HAP-1 (cell line): Measurements from ENCODE around the gene STX4.
"Not testable (repeated sequence)": the region's sequence is repeated elsewhere in the genome, so short reads cannot be mapped to it uniquely, and the experiment has no call there.

Experiments
- DNase-seq, 2 experiments: peaks; one replicate each; pipeline ENCODE4 v3.0.0-alpha.2; 2016 to 2020; ENCODE audit warnings: low spot score in 2 of 2
- H3K27me3 ChIP-seq: fragments of 250-450 bp; sonication (Bioruptor Pico); 2 replicates; pipeline ENCODE4 v1.5.1; 2020; ENCODE audit warnings: low read depth, mild to moderate bottlenecking, moderate library complexity
- H3K36me3 ChIP-seq: fragments of 250-450 bp; sonication (Bioruptor Pico); replicated peaks from 2 replicates; pipeline ENCODE4 v1.5.1; 2020; ENCODE audit warnings: mild to moderate bottlenecking
- H3K4me1 ChIP-seq: fragments of 250-450 bp; sonication (Bioruptor Pico); 2 replicates; pipeline ENCODE4 v1.5.1; 2020; ENCODE audit warnings: mild to moderate bottlenecking
- H3K4me3 ChIP-seq: fragments of 250-450 bp; sonication (Bioruptor Pico); 2 replicates; pipeline ENCODE4 v1.5.1; 2020; ENCODE audit warnings: mild to moderate bottlenecking, moderate library complexity
- H3K9me3 ChIP-seq: fragments of 250-450 bp; sonication (Bioruptor Pico); 2 replicates; pipeline ENCODE4 v1.5.1; 2020; ENCODE audit warnings: mild to moderate bottlenecking, moderate library complexity
- in situ Hi-C: fragments of 300-500 bp; cut with MboI; formaldehyde crosslinking; loops from 3 replicates; pipeline ENCODE4 v1.14.3; 2020; ENCODE audit warnings: low sequenced_read_pairs, inconsistent platforms, mixed read lengths

The STX4 gene

DNA sequence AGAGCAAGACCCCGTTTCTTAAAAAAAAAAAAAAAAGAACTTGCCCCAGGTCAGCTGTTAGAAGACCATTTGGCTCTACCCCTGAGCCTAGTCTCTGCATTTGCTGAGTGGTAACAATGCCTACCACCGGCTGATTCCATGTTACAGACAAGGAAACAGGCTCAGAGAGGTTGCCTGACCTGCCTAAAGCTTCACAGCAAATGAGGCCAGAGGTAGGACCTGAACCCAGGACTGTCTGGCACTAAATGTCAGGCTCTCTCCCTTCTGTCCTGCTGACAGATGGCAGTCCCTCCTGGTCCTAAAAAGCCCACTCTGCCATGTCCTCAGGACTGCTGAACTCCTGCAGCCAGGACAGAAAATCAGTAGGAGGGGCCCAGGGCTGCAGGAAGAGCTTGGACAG lies 28.7 kb upstream of the STX4 start:
- no peak for DNase-seq
- Histone ChIP-seq H3K4me3 (no peak overlapping the region), H3K4me1 (no peaks in the 10 kb centered on the region), H3K9me3 (no peaks in the 10 kb centered on the region), H3K36me3 (no peaks in the 10 kb centered on the region), H3K27me3 (no peaks in the 10 kb centered on the region)
- in situ Hi-C loops = no loop called here

DNA sequence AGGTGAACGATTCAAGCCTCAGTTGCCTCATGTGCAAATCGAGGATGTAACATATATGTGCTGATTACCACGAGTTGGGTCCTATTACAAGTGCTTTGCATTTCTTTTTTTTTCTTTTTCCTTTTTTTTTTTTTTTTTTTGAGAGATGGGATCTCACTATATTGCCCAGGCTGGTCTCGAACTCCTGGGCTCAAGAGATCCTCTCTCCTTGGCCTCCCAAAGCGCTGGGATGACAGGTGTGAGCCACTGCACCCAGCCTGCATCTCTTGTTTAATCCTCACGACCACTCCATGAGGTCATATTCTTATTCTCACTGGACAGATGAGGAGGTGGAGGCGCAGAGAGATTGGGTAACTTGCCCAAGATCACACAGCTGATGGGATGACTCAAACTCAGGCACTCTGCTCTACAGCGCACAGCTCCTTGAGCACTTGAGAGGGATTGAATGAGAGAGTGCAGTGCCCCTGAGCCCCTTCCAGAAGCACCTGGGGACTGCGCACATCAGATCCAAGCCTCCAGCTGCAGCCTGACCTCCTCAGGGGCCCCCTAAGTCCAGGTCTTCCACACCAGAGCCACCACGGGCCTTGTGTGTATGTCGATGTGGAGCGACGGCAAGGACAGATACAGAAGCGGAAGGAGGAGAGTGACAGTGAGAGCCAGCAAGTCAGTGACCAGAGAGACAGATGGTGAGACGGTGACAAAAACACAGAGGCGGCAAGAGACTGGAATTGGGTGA lies 27.8 kb upstream of the STX4 start:
- no peaks in the 10 kb centered on the region for H3K27me3 ChIP-seq
- H3K4me1 ChIP-seq = no peaks in the 10 kb centered on the region
- H3K9me3 ChIP-seq = no peaks in the 10 kb centered on the region
- no peak overlapping the region for H3K4me3 ChIP-seq
- in situ Hi-C loops = no loop called here
- H3K36me3 ChIP-seq = no peaks in the 10 kb centered on the region
- DNase-seq = no peak

DNA sequence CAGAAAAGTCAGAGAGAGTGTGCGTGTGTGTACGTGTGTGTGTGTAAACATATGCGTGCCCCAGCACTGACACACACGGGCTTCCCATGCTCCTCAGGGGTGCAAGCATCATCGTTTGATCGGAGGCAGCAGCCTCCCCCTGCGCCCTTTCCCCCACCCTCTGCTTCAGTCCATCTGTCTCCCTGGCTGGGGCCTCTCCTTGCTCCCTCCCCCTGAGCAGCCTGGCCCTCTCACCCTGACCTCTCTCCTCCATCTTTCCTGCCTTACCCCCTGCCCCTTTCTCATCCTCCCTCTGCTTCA lies 27.3 kb upstream of the STX4 start:
- Histone ChIP-seq H3K4me3 (no peak overlapping the region), H3K9me3 (no peaks in the 10 kb centered on the region), H3K36me3 (no peaks in the 10 kb centered on the region), H3K4me1 (no peaks in the 10 kb centered on the region), H3K27me3 (peaks cover under 1% of the 10 kb centered on the region; the same call in 1 of the 2 replicates)
- no peak for DNase-seq
- in situ Hi-C loops = no loop called here

DNA sequence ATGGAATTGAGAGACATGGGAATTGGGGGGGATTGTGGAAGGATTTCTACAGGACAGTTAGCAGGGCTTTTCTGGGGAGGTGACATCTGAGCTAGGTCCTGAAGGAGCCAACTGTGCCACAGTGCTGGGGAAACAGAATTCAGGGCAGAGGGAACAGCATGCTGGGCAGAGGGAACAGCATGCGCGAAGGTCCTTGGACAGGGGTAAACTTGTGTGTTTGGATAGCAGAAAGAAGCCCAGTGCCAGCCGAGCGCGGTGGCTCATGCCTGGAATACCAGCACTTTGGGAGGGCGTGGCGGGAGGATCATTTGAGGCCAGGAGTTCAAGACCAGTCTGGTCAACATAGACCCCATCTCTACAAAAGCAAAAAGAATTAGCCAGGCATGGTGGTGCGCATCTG lies 26.8 kb upstream of the STX4 start:
- in situ Hi-C loops = no loop called here
- Histone ChIP-seq H3K27me3 (peaks cover 4% of the 10 kb centered on the region; the same call in 1 of the 2 replicates), H3K9me3 (no peaks in the 10 kb centered on the region), H3K4me3 (no peak overlapping the region), H3K36me3 (no peaks in the 10 kb centered on the region), H3K4me1 (no peaks in the 10 kb centered on the region)
- DNase-seq = no peak

DNA sequence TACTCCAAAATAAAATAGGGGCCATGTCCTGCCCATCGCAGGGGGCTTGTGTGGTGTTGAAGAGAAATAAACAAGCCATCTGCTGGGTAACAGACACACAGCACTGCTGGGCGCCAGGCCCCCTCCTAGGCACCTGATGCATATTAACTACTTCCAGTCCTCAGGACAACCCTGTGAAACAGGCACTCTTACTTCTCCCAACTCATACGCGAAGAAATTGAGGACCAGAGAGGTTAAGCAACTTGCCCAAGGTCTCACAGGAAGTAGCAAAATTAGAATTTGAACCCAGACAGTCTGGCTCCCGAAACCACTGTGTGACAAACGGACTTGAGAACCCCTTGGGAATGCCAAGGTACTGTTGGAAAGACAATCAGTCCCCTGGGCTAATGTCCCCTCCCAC lies 25.7 kb upstream of the STX4 start:
- in situ Hi-C loops = no loop called here
- Histone ChIP-seq H3K9me3 (no peaks in the 10 kb centered on the region), H3K36me3 (no peaks in the 10 kb centered on the region), H3K4me3 (no peak overlapping the region), H3K4me1 (no peaks in the 10 kb centered on the region), H3K27me3 (peaks cover 6% of the 10 kb centered on the region; the same call in 1 of the 2 replicates)
- no peak for DNase-seq

DNA sequence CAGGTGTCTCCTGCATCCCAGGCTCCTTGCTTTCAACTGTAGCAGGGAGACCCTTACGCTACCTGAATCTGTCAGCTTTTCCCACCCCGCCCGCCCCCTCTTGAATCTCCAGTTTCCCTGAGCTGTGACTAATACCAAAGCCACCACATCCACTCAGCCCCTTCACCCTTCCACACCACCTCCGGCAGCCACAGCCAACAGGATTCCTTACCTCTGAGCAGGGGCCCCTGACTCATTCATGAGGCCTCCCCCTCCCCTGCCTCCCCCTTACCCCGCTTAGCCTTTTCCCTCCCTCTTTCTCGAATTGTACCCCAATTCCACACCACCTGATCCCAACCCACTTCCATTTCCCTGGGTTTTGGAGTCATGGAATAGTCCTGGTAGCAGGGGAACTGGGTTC lies 25.2 kb upstream of the STX4 start:
- H3K4me1 ChIP-seq = no peaks in the 10 kb centered on the region
- peaks cover 6% of the 10 kb centered on the region; the same call in 1 of the 2 replicates for H3K27me3 ChIP-seq
- in situ Hi-C loops = no loop called here
- no peak for DNase-seq
- no peaks in the 10 kb centered on the region for H3K36me3 ChIP-seq
- no peak overlapping the region for H3K4me3 ChIP-seq
- no peaks in the 10 kb centered on the region for H3K9me3 ChIP-seq

DNA sequence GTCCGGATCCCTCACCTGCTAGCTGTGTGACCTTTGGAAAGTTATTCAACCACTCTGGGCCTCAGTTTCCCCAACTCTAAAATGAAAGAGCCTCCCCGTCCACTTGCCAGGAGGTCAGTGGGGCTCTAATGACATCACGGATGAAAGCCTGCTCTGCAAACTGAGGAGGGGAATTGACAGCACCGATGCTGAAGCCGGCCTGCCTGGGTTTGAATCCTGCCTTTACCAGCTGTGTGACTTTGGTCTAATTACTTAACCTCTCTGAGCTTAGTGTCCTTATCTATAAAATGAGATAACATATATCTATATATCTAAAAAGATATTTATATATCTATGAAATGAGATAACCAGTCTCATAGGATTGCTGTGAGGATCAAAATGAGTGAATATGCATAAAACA lies 24.8 kb upstream of the STX4 start:
- in situ Hi-C loops = no loop called here
- H3K4me3 ChIP-seq = no peak overlapping the region
- no peak for DNase-seq
- no peaks in the 10 kb centered on the region for H3K9me3 ChIP-seq
- H3K4me1 ChIP-seq = no peaks in the 10 kb centered on the region
- peaks cover 6% of the 10 kb centered on the region; the same call in 1 of the 2 replicates for H3K27me3 ChIP-seq
- no peaks in the 10 kb centered on the region for H3K36me3 ChIP-seq

DNA sequence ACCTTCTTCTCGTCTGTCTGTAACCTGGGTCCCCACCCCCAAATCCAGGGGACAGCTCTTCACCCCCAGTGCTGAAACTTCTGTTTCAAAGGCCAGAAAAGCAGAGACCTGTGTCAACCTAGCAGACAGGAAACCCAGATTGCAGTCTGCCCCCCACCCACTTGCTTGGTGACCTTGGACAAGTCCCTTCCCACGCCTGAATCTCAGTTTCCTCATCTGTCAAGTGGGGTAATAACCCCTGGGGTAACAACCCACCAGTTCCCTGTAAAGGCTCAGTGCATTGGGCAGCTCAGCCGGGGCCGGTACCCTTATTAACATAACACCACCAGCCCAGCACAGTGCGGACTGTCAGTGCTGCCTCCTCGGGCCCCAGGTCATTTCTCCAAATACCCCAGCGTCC lies 24.2 kb upstream of the STX4 start:
- in situ Hi-C loops = no loop called here
- Histone ChIP-seq H3K4me1 (no peaks in the 10 kb centered on the region), H3K9me3 (no peaks in the 10 kb centered on the region), H3K36me3 (no peaks in the 10 kb centered on the region), H3K4me3 (no peak overlapping the region), H3K27me3 (peaks cover 6% of the 10 kb centered on the region; the same call in 1 of the 2 replicates)
- no peak for DNase-seq

DNA sequence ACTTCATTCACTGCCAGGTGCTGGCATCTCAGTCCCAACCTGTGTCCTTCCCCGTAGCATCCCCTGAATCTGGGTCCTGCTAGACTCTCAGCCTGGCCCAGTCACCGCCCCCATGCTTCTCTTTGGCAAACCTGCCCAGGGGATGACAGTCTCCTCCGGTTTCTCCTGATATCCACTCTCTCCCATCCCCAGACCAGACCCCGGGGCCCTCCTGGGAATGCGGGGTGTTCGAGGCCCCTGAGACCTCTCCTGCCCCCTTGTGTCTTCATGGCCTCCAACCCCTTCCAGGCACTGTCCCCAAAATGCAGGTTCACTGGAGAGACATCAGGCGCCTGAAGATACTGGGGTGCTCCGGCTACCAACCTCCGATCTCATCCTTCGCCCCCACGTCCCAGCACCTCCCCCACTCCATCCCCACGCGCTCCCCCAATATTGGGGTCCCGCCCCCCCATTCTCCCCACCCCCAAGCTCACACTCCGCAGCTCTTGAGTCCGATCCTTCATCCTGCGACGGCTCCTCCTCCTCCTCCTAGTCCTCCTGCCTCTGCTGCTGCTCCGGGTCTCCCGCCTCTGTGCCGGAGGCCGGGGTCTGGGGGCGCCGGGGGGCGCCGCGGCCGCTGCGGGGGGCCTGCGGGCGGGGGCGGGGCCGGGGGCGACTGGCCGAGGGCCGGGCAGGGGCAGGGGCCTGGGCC lies 23.3 kb upstream of the STX4 start:
- DNase-seq = no peak
- peak overlapping the region; percentile 10; the same call in 1 of the 2 replicates for H3K4me3 ChIP-seq
- H3K27me3 ChIP-seq = peaks cover 6% of the 10 kb centered on the region; the same call in 1 of the 2 replicates
- H3K9me3 ChIP-seq = no peaks in the 10 kb centered on the region
- in situ Hi-C loops = no loop called here
- H3K4me1 ChIP-seq = no peaks in the 10 kb centered on the region
- H3K36me3 ChIP-seq = no peaks in the 10 kb centered on the region

DNA sequence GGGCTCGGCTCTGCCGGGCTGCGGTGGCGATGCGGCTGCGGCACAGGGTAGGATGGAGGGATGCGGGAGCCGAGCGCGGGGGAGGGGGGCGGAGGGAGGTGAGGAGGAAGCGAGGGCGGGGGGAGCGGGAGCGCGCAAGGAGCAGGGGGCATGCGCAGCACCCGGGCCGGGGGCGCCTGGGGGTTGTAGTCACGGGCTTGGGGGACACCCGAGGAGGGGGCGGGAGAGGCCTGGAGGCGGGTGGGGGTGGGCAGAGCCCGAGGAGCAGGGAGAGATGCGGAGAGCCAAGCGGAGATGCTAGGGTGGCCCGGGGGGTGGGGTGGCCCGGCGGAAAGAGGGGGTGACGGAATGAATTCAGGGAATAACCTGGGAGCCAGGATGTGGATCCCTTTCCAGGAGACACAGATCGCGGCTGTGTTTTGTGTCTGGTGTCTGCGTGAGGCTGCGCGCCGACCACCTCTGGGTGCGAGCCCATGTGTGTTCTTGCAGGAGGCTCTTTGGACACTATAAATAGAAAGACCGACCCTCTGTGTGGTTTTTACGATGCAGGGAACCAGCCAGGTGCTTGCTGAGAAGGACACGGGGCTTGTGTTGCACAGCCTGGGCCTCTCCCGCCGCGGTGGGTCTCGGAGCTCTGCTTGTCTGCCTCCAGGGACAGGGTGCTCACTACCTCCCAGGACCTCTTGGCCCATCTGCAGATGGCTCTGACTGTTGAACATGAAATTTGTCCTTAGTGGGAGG lies 22.6 kb upstream of the STX4 start, which contains the start of gene STX1B:
Gene STX1B, minus strand, starts transcription at position 54 of the 741 bp plus-strand sequence. CDS start 242 bp downstream, outside the sequence.
- DNase-seq = peak in 1 of 2 experiments; percentile 83
- Histone ChIP-seq H3K27me3 (peaks cover 6% of the 10 kb centered on the region; the same call in 1 of the 2 replicates), H3K4me1 (no peaks in the 10 kb centered on the region), H3K9me3 (no peaks in the 10 kb centered on the region), H3K4me3 (peak within 1 kb of the TSS; percentile 22), H3K36me3 (no peaks in the 10 kb centered on the region)
- in situ Hi-C loops = no loop called here

DNA sequence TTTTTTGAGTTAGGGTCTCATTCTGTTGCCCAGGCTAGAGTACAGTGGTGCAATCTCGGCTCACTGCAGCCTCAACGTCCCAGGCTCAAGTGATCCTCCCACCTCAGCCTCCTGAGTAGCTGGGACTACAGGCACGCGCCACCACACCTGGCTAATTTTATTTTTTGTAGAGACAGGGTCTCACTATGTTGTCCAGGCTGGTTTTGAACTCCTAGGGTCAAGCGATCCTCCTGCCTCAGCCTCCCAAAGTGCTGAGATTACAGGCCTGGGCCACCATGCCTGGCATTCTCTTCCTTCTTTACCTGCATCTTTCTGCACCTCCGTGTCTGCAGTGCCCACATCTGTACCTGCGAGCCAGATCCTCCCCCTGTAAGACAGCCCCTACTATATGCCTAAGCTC lies 21.5 kb upstream of the STX4 start:
- in situ Hi-C loops, H3K36me3 ChIP-seq, H3K4me1 ChIP-seq, H3K9me3 ChIP-seq, DNase-seq, H3K27me3 ChIP-seq, H3K4me3 ChIP-seq: not testable (repeated sequence)

DNA sequence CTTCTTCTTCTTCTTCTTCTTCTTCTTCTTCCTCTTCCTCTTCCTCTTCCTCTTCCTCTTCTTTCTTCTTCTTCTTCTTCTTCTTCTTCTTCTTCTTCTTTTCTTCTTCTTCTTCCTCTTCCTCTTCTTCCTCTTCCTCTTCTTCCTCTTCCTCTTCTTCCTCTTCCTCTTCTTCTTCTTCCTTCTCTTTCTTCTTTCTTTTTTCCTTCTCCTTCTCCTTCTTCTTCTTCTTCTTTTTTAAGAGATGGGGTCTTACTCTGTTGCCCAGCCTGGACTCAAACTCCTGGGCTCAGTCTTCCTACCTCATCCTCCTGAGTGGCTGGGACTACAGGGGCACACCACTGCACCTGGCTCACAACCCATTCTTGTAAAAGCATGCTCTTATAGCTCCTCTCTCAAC lies 20.1 kb upstream of the STX4 start:
- H3K4me1 ChIP-seq, H3K9me3 ChIP-seq, DNase-seq, H3K27me3 ChIP-seq, in situ Hi-C loops, H3K4me3 ChIP-seq, H3K36me3 ChIP-seq: not testable (repeated sequence)

DNA sequence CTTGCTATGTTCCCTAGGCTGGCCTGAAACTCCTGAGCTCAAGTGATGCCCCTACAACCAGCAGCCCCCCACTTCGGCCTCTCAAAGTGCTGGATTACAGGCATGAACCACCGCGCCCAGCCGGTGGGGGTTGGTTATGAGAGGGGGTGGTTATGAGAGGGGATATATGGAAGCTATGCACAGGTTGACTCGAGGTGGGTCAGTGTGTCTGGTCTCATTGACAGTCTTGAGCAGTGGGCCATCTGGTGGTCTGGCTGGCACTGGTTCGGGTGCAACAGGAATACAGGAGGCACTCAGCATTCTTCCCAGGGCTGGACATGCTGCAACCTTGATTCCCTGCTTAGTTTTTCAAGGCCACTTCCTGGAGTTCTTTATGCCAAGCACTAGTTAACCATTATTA lies 17.3 kb upstream of the STX4 start:
- no peak for DNase-seq
- Histone ChIP-seq H3K4me3 (no peak overlapping the region), H3K36me3 (no peaks in the 10 kb centered on the region), H3K27me3 (peaks cover 6% of the 10 kb centered on the region; the same call in 1 of the 2 replicates), H3K9me3 (no peaks in the 10 kb centered on the region), H3K4me1 (no peaks in the 10 kb centered on the region)
- in situ Hi-C loops = no loop called here

DNA sequence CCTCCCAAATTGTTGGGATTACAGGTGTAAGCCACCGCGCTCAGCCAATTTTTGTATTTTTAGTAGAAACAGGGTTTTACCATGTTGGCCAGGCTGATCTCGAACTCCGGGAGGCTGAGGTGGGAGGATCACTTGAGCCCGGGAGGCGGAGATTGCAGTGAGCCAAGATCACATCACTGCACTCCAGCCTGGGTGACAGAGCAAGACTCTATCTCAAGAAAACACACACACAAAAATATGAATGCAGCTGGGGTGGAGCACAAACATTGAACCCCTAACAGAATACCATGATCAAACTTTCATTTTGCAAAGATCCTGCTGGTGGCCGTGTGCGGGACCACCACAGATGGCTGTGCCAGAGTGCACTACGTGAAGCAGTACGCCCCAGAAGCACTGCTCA lies 15.6 kb upstream of the STX4 start:
- H3K36me3 ChIP-seq, H3K9me3 ChIP-seq, DNase-seq, H3K4me1 ChIP-seq, H3K27me3 ChIP-seq, H3K4me3 ChIP-seq, in situ Hi-C loops: not testable (repeated sequence)
